Tibial artery (tissue), 4 donors: Measurements from ENCODE around the gene SLC2A11.

Source experiments
- DNase-seq, 2 donors: peaks; one replicate each; pipeline ENCODE4 v3.0.0-alpha.2; 2019
- H3K27ac ChIP-seq, 2 donors: fragments of 200-600 bp; sonication (generic) in 1 of 2; 1 replicate in 1 of 2; 2 replicates in 1 of 2; pipeline ENCODE4 v1.5.1; 2018 to 2019; ENCODE audit warnings: mild to moderate bottlenecking in 1 of 2
- H3K27me3 ChIP-seq, 2 donors: fragments of 200-600 bp; sonication (generic) in 1 of 2; one replicate each; pipeline versions ENCODE4 v1.5.1 to v1.6.0; 2016 to 2019
- H3K36me3 ChIP-seq, 3 donors: fragments of 200-600 bp; sonication (generic) in 2 of 3; one replicate each; pipeline ENCODE4 v1.5.1; 2016 to 2019; ENCODE audit warnings: mild to moderate bottlenecking in 2 of 3
- H3K4me1 ChIP-seq, 4 donors: fragments of 200-600 bp; sonication (generic) in 2 of 4; 1 replicate in 3 of 4; 2 replicates in 1 of 4; pipeline ENCODE4 v1.5.1; 2016 to 2019
- H3K4me3 ChIP-seq, 2 donors: fragments of 200-600 bp; sonication (generic) in 1 of 2; 1 replicate in 1 of 2; 2 replicates in 1 of 2; pipeline ENCODE4 v1.5.1; 2018 to 2019; ENCODE audit warnings: mild to moderate bottlenecking in 2 of 2
- H3K9me3 ChIP-seq, 3 donors: fragments of 200-600 bp; sonication (generic) in 1 of 3; one replicate each; pipeline ENCODE4 v1.5.1; 2016 to 2019
- intact Hi-C: fragments of 100-400 bp; cut with DNase I; formaldehyde crosslinking; loops from one replicate; pipeline ENCODE4 v1.15.0; 2023; ENCODE audit warnings: low total_unique reads
- TF ChIP-seq, protein P1 (sequence below), 2 experiments: fragments of 200-600 bp in 1 of 2; fragments of 450-650 bp in 1 of 2; IDR thresholded peaks; one replicate each; pipeline ENCODE4 v1.5.1; 2017 to 2019; ENCODE audit warnings: antibody characterized with exemption in 2 of 2, mild to moderate bottlenecking in 1 of 2, moderate library complexity in 1 of 2

Gene SLC2A11, protein sequence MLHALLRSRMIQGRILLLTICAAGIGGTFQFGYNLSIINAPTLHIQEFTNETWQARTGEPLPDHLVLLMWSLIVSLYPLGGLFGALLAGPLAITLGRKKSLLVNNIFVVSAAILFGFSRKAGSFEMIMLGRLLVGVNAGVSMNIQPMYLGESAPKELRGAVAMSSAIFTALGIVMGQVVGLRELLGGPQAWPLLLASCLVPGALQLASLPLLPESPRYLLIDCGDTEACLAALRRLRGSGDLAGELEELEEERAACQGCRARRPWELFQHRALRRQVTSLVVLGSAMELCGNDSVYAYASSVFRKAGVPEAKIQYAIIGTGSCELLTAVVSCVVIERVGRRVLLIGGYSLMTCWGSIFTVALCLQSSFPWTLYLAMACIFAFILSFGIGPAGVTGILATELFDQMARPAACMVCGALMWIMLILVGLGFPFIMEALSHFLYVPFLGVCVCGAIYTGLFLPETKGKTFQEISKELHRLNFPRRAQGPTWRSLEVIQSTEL

DNA sequence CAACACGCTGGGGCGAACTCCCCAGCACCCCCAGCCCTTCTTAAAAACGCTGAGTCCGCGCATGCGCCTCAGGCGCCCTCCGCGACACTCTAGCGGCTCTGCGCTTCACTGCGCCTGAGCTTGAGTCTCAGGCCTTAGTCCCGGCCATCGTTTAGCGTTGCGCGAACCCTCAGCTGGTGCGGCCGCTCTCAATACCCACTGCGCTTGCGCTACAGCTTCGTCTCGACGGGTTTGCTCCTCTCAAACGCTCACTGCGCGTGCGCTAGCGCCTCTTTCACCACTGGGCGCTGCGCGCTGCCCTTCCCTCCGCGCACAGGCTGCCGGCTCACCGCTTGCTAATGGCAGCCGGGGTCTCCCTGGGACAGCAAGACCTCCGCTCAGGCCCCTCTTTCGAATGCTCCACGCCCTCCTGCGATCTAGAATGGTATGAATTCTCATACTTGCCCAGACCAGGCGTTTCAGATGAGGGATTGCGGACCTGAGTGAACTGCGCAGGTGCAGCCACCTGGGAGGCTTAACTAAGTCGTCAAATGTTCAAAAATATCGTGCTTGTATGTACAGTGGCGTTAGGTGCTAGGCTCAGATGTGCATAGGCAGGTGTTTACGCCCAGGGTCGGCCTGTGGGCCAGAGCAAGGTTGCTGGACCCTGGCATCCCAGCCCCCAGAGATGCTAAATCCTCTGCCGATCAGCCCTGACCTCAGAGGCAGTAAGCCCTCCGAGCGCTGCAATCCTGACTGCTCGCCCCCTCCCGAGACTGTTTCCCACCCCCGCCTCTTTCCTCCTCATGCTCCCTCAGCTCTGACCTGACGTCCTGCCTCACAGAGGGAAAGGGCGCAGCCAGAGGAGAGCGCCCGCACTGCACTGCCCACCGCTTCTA lies at the start of gene SLC2A11:
TSS of gene SLC2A11 (plus strand) at position 270 of the 878 bp plus-strand sequence. CDS start at position 395, 125 bp downstream.
- Histone ChIP-seq H3K9me3 (no peaks in the 10 kb centered on the region), H3K27me3 (no peaks in the 10 kb centered on the region), H3K4me3 (peak within 1 kb of the TSS; percentile 58 to 73), H3K36me3 (peaks cover 0 to 6% (median 0%) of the 10 kb centered on the region in 3 donors), H3K4me1 (peaks cover 0 to 17% (median 11%) of the 10 kb centered on the region in 4 donors), H3K27ac (peak within 1 kb of the TSS; percentile 91 to 95)
- intact Hi-C loops, result no loop called here
- TF ChIP-seq, protein P1, sequence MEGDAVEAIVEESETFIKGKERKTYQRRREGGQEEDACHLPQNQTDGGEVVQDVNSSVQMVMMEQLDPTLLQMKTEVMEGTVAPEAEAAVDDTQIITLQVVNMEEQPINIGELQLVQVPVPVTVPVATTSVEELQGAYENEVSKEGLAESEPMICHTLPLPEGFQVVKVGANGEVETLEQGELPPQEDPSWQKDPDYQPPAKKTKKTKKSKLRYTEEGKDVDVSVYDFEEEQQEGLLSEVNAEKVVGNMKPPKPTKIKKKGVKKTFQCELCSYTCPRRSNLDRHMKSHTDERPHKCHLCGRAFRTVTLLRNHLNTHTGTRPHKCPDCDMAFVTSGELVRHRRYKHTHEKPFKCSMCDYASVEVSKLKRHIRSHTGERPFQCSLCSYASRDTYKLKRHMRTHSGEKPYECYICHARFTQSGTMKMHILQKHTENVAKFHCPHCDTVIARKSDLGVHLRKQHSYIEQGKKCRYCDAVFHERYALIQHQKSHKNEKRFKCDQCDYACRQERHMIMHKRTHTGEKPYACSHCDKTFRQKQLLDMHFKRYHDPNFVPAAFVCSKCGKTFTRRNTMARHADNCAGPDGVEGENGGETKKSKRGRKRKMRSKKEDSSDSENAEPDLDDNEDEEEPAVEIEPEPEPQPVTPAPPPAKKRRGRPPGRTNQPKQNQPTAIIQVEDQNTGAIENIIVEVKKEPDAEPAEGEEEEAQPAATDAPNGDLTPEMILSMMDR (IDR thresholded peaks at IDR 0.05), result peak; percentile 31 to 52
- peak; percentile 96 to 98 for DNase-seq

DNA sequence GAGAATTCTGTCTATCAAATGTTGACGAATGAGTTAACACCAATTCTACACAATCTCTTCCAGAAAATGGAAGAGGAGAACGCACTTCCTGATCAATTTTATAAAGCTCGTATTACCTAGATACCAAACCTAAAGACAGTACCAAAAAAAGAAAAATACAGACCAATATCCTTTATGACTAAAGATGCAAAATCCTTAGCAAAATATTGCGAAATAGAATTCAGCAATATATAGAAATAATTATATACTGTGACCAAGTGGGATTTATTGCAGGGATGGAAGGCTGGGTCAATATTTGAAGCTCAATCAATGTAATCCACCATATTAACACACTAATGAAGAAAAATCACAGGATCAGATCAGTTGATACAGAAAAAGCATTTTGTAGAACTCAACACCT lies 45.3 kb upstream of the SLC2A11 start:
- intact Hi-C loops, result no loop called here

DNA sequence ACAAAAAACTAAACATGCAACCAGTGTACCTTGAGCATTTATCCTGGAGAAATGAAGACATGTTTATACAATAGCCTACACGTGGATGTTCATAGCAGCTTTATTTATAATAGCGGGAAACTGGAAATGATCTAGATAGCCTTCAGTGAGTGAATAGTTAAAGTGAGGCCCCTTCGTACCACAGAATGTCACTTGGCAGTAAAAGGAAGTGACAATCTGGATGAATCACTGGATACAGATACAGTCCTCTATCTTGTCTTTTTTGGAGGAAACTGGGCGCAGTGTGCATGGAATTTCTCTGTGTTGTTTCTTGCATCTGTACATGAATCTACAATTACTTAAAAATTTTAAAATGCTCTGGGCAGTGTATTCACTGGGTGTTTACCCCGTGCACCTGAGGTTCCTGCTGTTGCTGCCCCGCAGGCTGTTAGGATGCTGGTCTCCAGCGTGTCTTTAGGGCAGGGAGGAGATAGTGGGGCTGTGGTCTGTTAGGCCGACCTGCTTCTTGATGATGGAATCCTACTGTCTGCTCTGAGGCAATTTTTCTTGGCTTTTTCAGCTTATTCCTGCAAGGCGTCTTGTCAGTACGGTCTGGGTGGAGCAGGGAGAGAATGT lies 42.0 kb upstream of the SLC2A11 start:
- peaks cover 30 to 79% (median 47%) of the 10 kb centered on the region in 3 donors for H3K36me3 ChIP-seq
- no peak for DNase-seq
- no peak overlapping the region for H3K4me3 ChIP-seq
- H3K4me1 ChIP-seq, result no peaks in the 10 kb centered on the region
- intact Hi-C loops, result no loop called here
- TF ChIP-seq, protein P1 (IDR thresholded peaks at IDR 0.05), result no peak
- H3K9me3 ChIP-seq, result no peaks in the 10 kb centered on the region
- no peak overlapping the region for H3K27ac ChIP-seq
- H3K27me3 ChIP-seq, result no peaks in the 10 kb centered on the region

More for the DNA sequence above, 45.3 kb upstream of the SLC2A11 start:
- Histone ChIP-seq H3K36me3 (peaks cover 12 to 77% (median 29%) of the 10 kb centered on the region in 3 donors), H3K27me3 (no peaks in the 10 kb centered on the region), H3K4me1 (no peaks in the 10 kb centered on the region), H3K27ac (no peak overlapping the region), H3K4me3 (no peak overlapping the region), H3K9me3 (no peaks in the 10 kb centered on the region)
- TF ChIP-seq, protein P1 (IDR thresholded peaks at IDR 0.05), result no peak
- no peak for DNase-seq

DNA sequence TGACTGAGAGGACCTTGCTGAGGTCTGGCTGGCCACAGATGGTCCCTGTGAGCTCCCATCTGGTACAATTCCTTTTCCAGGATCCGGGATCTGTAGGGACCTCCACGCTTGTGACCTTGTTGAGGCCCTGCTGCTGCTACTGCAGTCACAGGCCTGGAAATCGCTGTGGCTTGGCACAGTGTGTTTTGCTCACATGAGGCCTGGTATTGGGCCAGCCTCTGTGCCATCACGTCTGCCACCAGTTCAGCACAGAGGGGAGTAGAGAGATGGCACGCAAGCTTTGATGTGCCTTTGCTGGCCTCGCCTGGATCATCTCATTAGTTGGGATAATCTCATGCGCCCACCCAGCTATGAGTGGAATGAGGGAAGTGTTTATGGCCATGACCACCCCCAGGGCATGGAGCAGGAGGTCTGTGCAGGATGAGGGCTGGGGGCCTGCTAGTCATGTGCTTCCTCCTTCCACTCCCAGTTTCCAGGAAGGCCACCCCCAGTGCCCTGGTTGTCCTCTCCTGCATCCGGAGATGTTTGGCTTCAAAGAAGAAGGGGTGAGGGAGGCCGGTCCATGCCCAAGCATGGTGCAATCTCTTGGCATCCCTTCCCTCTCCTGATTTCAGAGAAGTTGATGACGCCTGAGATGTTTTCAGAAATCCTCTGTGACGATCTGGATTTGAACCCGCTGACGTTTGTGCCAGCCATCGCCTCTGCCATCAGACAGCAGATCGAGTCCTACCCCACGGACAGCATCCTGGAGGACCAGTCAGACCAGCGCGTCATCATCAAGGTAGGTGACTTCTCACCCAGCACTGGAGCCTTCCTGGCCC lies 41.3 kb upstream of the SLC2A11 start:
- no peaks in the 10 kb centered on the region for H3K4me1 ChIP-seq
- TF ChIP-seq, protein P1 (IDR thresholded peaks at IDR 0.05), result no peak
- no peak for DNase-seq
- intact Hi-C loops, result no loop called here
- no peak overlapping the region for H3K27ac ChIP-seq
- no peaks in the 10 kb centered on the region for H3K9me3 ChIP-seq
- no peaks in the 10 kb centered on the region for H3K27me3 ChIP-seq
- H3K36me3 ChIP-seq, result peaks cover 30 to 79% (median 54%) of the 10 kb centered on the region in 3 donors
- H3K4me3 ChIP-seq, result no peak overlapping the region
